IgD-negative memory B cell (primary cell): Measurements from ENCODE around the gene ATXN7. TPM values are rescaled to one million over a fixed set of nuclear protein-coding genes. Genes with fewer than 3 reads are reported as not detected.

Source experiments
- H3K27ac Mint-ChIP-seq, 3 donors: one replicate each; pipeline ENCODE4 v1.8.0; 2020 to 2022; ENCODE audit warnings: mild to moderate bottlenecking in 3 of 3, mixed read lengths in 3 of 3, moderate library complexity in 1 of 3
- H3K27me3 Mint-ChIP-seq: one replicate; pipeline ENCODE4 v1.8.0; 2021; ENCODE audit warnings: mixed read lengths
- H3K36me3 Mint-ChIP-seq: one replicate; pipeline ENCODE4 v1.8.0; 2020; ENCODE audit warnings: mild to moderate bottlenecking, mixed read lengths
- H3K4me1 Mint-ChIP-seq, 3 donors: one replicate each; pipeline ENCODE4 v1.8.0; 2020 to 2022; ENCODE audit warnings: mixed read lengths in 3 of 3, mild to moderate bottlenecking in 1 of 3
- H3K4me3 Mint-ChIP-seq, 4 donors: one replicate each; pipeline ENCODE4 v1.8.0; 2020 to 2022; ENCODE audit warnings: mild to moderate bottlenecking in 4 of 4, mixed read lengths in 4 of 4, moderate library complexity in 3 of 4
- H3K9me3 Mint-ChIP-seq, 3 donors: one replicate each; pipeline ENCODE4 v1.8.0; 2020 to 2021; ENCODE audit warnings: mixed read lengths in 3 of 3, mild to moderate bottlenecking in 1 of 3
- polyA plus RNA-seq: library from polyadenylated mRNA; unstranded; fragments of 300-500 nt; fragmentation: Illumina TruSeq; gene quantifications from one replicate; pipeline ENCODE4 v1.2.3, GENCODE V29; 2021

The ATXN7 gene
- polyA plus RNA-seq, 1 donor from 2014 or later, result 2.1 TPM

- Mint-ChIP-seq H3K4me3 (no peak overlapping the region), H3K27me3 (no peaks in the 10 kb centered on the region), H3K9me3 (no peaks in the 10 kb centered on the region), H3K36me3 (no peaks in the 10 kb centered on the region), H3K27ac (no peak overlapping the region), H3K4me1 (peaks cover 33 to 57% (median 56%) of the 10 kb centered on the region in 3 donors)
Measured at GRCh38 chr3:63876260-63876659, 12.6 kb downstream of the ATXN7 start.

DNA sequence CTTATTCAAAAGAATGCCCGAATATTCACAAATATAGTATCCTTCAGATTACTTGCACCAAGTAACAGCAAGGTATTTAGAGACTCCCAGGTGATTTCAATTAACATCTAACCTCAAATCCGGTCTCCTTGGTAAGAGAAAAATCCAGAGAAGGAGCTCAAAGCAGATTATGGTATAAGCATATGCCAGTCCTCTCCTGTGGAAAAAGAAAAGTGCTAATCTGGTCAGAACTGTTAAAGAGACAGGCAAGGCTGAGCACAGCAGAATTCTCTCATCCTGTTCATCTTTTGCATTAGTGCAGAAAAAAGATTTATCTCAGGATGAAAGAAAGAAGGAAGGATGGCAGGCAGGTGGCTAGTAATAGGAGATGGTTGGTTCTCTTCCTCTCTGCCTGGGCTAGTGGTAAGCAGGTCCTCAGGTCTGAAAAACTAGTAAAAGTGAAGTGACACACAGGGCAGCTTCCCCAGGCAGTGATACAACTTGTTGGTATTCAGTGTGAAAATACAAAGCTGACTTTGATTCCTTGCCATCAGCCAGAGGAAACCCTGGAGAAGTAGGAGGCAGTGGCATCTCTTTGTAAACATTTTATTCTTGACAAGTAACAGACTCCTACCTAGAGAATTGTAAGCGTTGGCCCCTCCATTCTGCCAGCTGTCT, 14.2 kb downstream of the ATXN7 start:
- H3K27me3 Mint-ChIP-seq, result no peaks in the 10 kb centered on the region
- H3K36me3 Mint-ChIP-seq, result no peaks in the 10 kb centered on the region
- peaks cover 27 to 55% (median 45%) of the 10 kb centered on the region in 3 donors for H3K4me1 Mint-ChIP-seq
- no peak overlapping the region for H3K27ac Mint-ChIP-seq
- no peak overlapping the region for H3K4me3 Mint-ChIP-seq
- no peaks in the 10 kb centered on the region for H3K9me3 Mint-ChIP-seq

DNA sequence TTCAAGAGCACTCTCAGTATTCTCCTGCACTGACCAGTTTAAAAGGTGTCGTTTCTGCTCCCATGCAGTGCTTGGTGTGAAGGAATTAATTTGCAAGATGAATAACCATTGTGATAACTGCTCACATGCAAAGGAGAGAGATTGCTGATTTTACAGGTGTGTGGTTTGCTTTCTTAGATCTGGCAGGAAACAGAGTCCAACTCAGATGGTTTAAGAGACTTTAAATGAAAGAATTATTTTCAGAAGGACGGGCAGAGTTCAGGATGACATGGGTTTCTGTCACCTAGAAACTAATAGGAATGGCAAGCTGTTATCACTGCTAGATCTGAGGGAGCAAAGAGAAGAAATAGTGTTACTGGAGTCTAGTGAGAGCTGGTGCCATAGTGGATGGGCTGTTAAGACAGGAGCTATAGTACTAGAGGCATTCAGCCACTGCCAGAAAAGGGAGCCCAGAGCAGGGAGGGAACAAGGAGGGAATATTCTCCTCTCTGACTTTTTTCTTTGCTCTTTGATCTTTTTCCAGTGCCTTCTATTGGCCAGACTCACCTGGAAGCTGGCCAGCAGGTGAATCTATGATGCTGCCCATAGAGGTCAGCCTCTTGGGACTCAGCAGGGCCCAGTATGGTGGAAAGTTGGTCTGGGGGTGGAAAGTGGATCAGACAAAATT, 14.9 kb downstream of the ATXN7 start:
- peak overlapping the region in 1 of 3 donors; percentile 82 for H3K27ac Mint-ChIP-seq
- H3K4me1 Mint-ChIP-seq, result peaks cover 25 to 57% (median 45%) of the 10 kb centered on the region in 3 donors
- no peaks in the 10 kb centered on the region for H3K27me3 Mint-ChIP-seq
- H3K9me3 Mint-ChIP-seq, result no peaks in the 10 kb centered on the region
- H3K36me3 Mint-ChIP-seq, result no peaks in the 10 kb centered on the region
- H3K4me3 Mint-ChIP-seq, result no peak overlapping the region

- Mint-ChIP-seq H3K27ac (peak overlapping the region in 1 of 3 donors; percentile 3), H3K4me1 (peaks cover 22 to 50% (median 41%) of the 10 kb centered on the region in 3 donors), H3K27me3 (no peaks in the 10 kb centered on the region), H3K9me3 (no peaks in the 10 kb centered on the region), H3K4me3 (no peak overlapping the region), H3K36me3 (peaks cover 2% of the 10 kb centered on the region)
Measured at GRCh38 chr3:63880653-63881052, 17.0 kb downstream of the ATXN7 start.

- Mint-ChIP-seq H3K9me3 (no peaks in the 10 kb centered on the region), H3K4me1 (peaks cover 12 to 29% (median 25%) of the 10 kb centered on the region in 3 donors), H3K36me3 (peaks cover 2% of the 10 kb centered on the region), H3K27ac (no peak overlapping the region), H3K27me3 (no peaks in the 10 kb centered on the region), H3K4me3 (no peak overlapping the region)
Measured at GRCh38 chr3:63886858-63887257, 23.2 kb downstream of the ATXN7 start.

GRCh38 chr3:63891518-63891917, 27.9 kb downstream of the ATXN7 start:
- H3K4me1 Mint-ChIP-seq, result peaks cover 37 to 45% (median 40%) of the 10 kb centered on the region in 3 donors
- H3K36me3 Mint-ChIP-seq, result no peaks in the 10 kb centered on the region
- H3K27ac Mint-ChIP-seq, result peak overlapping the region in 1 of 3 donors; percentile 67
- H3K9me3 Mint-ChIP-seq, result no peaks in the 10 kb centered on the region
- H3K27me3 Mint-ChIP-seq, result no peaks in the 10 kb centered on the region
- H3K4me3 Mint-ChIP-seq, result no peak overlapping the region

DNA sequence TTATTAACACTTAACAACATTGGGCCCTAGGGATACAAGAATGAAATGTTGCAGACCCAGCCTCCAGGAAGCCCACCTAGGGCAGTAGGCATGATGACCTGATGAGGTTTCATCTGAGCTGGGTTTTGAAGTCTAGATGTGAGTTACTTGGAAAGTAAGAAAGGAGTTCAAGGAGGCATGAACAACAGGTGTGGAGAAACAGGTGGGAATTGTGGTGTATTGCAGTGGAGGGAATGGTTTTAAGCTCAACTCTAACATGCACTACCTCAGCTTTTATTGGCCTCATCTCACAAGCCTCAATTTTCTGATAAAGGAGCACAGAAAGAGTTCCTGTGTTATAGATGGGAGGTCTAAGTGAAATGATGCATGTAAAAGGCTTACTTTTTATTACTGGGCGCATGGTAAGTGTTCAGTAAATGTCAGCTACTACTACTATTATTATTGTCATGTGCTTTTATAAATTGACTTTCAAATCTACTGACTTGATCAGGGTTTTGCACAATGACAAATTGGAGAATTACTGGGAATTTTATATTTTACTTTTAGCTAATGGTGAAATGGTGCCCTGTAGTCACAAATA, 29.2 kb downstream of the ATXN7 start:
- H3K27ac Mint-ChIP-seq, result peak overlapping the region in 1 of 3 donors; percentile 60
- H3K9me3 Mint-ChIP-seq, result no peaks in the 10 kb centered on the region
- no peaks in the 10 kb centered on the region for H3K36me3 Mint-ChIP-seq

DNA sequence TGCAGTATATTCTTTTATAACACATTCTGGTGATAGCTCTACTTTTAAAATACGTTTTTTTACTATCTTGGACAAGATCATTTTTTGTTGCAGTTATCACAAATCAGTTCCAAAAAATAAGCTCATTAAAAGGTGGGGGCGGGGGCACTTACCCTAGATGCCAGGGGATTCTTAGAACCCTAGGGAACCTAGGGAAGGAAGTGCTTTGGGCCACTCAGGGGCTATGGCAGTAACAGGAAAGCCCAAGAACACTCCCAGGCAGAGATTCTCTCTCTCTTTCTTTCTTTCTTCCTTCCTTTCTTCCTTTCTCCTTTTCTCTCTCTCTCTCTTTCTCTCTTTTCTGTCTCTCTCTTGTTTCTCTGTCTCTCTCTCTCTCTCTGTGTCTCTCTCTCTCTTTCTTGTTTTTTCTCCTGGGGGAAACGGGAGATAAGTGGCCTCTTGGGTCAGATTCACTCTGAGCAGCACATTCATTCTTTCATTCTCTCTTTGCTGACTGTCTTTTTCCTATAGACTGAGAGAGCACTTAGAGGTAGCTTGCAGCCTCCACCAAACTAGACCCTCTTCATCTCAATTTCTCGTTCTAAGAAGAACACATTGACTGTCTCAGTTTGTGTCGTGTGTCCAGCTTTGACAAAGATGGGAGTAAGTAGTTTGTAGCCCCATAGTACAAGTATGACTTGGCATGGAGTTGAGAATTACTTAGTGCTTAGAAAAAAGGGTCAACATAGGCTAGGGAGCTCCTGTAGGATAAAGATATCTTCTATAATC, 31.9 kb downstream of the ATXN7 start:
- Mint-ChIP-seq H3K27ac (no peak overlapping the region), H3K27me3 (no peaks in the 10 kb centered on the region)

More for the DNA sequence above, 29.2 kb downstream of the ATXN7 start:
- Mint-ChIP-seq H3K27me3 (no peaks in the 10 kb centered on the region), H3K4me3 (no peak overlapping the region), H3K4me1 (peaks cover 39 to 47% (median 46%) of the 10 kb centered on the region in 3 donors)

DNA sequence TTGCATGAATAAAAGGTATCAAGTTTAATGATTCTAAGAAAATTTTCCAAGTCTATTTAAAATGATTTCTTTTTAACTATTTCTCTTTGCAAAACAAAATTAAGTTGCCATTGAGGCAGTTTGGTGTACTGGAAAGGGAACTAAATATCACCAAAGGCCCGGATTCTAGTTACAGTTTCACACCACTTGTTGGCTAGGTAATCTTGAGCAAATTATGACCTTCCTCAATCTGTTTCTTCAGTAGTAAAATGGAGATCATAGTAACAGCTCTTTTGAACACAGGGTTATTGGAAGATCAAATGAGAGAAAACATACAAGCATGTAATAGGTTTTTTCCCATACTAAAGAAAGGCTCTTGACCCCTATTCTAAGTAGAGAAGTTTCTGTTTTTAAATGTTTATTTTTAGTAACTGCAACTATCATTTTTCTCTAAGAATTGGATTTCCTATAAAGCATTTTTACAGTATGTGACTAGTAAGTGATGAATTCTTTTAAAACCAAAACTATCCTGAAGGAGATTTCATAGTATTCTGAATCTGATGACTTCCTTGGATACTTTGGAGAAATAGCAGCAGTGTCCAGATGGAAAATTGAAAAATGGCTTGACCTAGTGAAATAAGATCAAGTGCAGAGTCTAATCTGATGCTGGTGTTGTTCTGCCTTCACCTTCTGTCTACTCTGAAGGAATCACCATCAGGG, 32.8 kb downstream of the ATXN7 start:
- Mint-ChIP-seq H3K4me1 (peaks cover 36 to 48% (median 47%) of the 10 kb centered on the region in 3 donors), H3K27ac (peak overlapping the region in 1 of 3 donors; percentile 7), H3K27me3 (no peaks in the 10 kb centered on the region), H3K36me3 (peaks cover 7% of the 10 kb centered on the region), H3K4me3 (no peak overlapping the region), H3K9me3 (peaks cover 0 to 3% (median 0%) of the 10 kb centered on the region in 3 donors)

More for the DNA sequence above, 31.9 kb downstream of the ATXN7 start:
- Mint-ChIP-seq H3K36me3 (peaks cover 3% of the 10 kb centered on the region), H3K4me1 (peaks cover 36 to 48% (median 47%) of the 10 kb centered on the region in 3 donors), H3K4me3 (no peak overlapping the region), H3K9me3 (peaks cover 0 to 3% (median 0%) of the 10 kb centered on the region in 3 donors)

DNA sequence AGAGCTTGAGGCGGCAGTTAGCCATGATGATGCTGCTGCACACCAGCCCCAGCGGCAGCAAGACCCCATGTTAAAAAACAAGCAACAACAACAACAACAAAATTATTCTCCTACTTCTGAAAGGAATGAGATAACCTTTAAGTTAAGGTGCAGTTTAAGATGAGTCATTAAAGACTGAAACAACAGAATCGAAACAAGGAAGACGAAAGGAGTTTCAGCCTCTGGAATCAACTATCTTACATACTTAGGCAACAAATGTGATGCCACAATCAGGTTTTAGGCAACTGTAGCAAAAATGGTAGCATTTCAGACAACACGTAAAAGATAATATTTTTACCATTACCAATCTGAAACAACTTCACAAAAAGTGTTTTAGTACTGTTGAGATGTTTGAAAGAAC, 36.3 kb downstream of the ATXN7 start:
- Mint-ChIP-seq H3K4me1 (peaks cover 23 to 31% (median 26%) of the 10 kb centered on the region in 3 donors), H3K9me3 (peaks cover 0 to 3% (median 0%) of the 10 kb centered on the region in 3 donors), H3K27ac (no peak overlapping the region), H3K4me3 (no peak overlapping the region), H3K27me3 (no peaks in the 10 kb centered on the region), H3K36me3 (peaks cover 10% of the 10 kb centered on the region)

DNA sequence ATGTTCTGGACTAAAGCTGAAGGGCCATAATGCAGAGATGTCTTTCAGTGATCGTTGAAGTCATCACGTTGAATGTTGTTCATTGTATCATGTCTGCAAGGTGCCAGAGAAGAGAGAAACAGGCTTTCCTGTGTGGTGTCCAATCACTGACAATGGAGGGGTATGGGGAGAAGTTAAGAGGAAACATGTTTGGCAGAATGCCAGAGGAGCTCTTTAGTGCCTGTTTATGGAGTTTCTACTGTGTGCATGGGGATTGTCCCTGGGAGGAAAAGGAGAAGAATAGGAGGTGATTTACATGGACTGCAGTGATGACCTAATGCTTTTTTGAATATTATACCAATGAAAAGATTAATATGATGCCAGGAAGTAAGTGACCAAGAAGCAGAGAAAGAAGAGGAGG, 36.8 kb downstream of the ATXN7 start:
- Mint-ChIP-seq H3K27me3 (no peaks in the 10 kb centered on the region), H3K9me3 (peaks cover 0 to 3% (median 0%) of the 10 kb centered on the region in 3 donors), H3K4me3 (no peak overlapping the region), H3K27ac (peak overlapping the region in 1 of 3 donors; percentile 46), H3K4me1 (peaks cover 19 to 26% (median 22%) of the 10 kb centered on the region in 3 donors), H3K36me3 (peaks cover 10% of the 10 kb centered on the region)

GRCh38 chr3:63905731-63906620, 42.3 kb downstream of the ATXN7 start:
- Mint-ChIP-seq H3K36me3 (peaks cover 8% of the 10 kb centered on the region), H3K27me3 (no peaks in the 10 kb centered on the region), H3K27ac (peak overlapping the region in 1 of 3 donors; percentile 59), H3K4me3 (no peak overlapping the region), H3K9me3 (no peaks in the 10 kb centered on the region), H3K4me1 (peaks cover 11 to 16% (median 12%) of the 10 kb centered on the region in 3 donors)

- no peaks in the 10 kb centered on the region for H3K27me3 Mint-ChIP-seq
- peak overlapping the region in 1 of 4 donors; percentile 31 for H3K4me3 Mint-ChIP-seq
- H3K27ac Mint-ChIP-seq, result peak overlapping the region in 1 of 3 donors; percentile 4
- H3K9me3 Mint-ChIP-seq, result no peaks in the 10 kb centered on the region
- H3K36me3 Mint-ChIP-seq, result peaks cover 3% of the 10 kb centered on the region
- peaks cover 16 to 25% (median 20%) of the 10 kb centered on the region in 3 donors for H3K4me1 Mint-ChIP-seq
Measured at GRCh38 chr3:63908081-63908736, 44.5 kb downstream of the ATXN7 start.
